CD4-positive, CD25-positive, alpha-beta regulatory T cell (primary cell): ENCODE results near the gene PCED1A. TPM values are rescaled to one million over a fixed set of nuclear protein-coding genes. Genes with fewer than 3 reads are reported as not detected.
A peak's percentile ranks its signal among the peaks of the same experiment; 100 is the strongest.

ENCODE experiments used
- ATAC-seq, 2 donors: fragments of 150-1000 bp; cut with Tn5 transposase; one replicate each; pipeline ENCODE4 v1.10.0; 2021; ENCODE audit warnings: low read depth in 2 of 2, moderate number of reproducible peaks in 2 of 2, moderate library complexity in 1 of 2
- DNase-seq, 3 donors: peaks; one replicate each; pipeline versions ENCODE4 v3.0.0 to v3.0.0-alpha.2; 2012 to 2022; ENCODE audit warnings: mixed read lengths in 1 of 3
- H3K27ac ChIP-seq: one replicate; pipeline ENCODE4 v1.7.0; 2013; ENCODE audit warnings: mild to moderate bottlenecking, low read length; ENCODE audit not compliant: insufficient read depth, poor library complexity, severe bottlenecking
- H3K27me3 ChIP-seq: one replicate; pipeline ENCODE4 v1.7.0; 2013; ENCODE audit warnings: low read length; ENCODE audit not compliant: control insufficient read depth, insufficient read depth
- H3K36me3 ChIP-seq: one replicate; pipeline ENCODE4 v1.7.0; 2013; ENCODE audit warnings: mild to moderate bottlenecking, low read length, moderate library complexity; ENCODE audit not compliant: control insufficient read depth, insufficient read depth
- H3K4me1 ChIP-seq: 2 replicates; pipeline ENCODE4 v1.7.0; 2013; ENCODE audit warnings: mild to moderate bottlenecking, low read length; ENCODE audit not compliant: insufficient read depth, control insufficient read depth, poor library complexity, severe bottlenecking
- H3K4me3 ChIP-seq: one replicate; pipeline ENCODE4 v1.7.0; 2013; ENCODE audit warnings: low read depth, mild to moderate bottlenecking, low read length, moderate library complexity
- H3K9me3 ChIP-seq, 2 experiments: 1 replicate in 1 of 2; 2 replicates in 1 of 2; pipeline ENCODE4 v1.7.0; 2013; ENCODE audit warnings: low read length in 2 of 2, mild to moderate bottlenecking in 1 of 2, moderate library complexity in 1 of 2; ENCODE audit not compliant: control insufficient read depth in 2 of 2
- H3K27ac Mint-ChIP-seq, 3 donors: one replicate each; pipeline ENCODE4 v1.8.0; 2020 to 2022; ENCODE audit warnings: mild to moderate bottlenecking in 3 of 3, mixed read lengths in 3 of 3, moderate library complexity in 2 of 3
- H3K27me3 Mint-ChIP-seq: one replicate; pipeline ENCODE4 v1.8.0; 2022; ENCODE audit warnings: mild to moderate bottlenecking, mixed read lengths
- H3K36me3 Mint-ChIP-seq: one replicate; pipeline ENCODE4 v1.8.0; 2020; ENCODE audit warnings: mixed read lengths
- H3K4me1 Mint-ChIP-seq, 4 donors: one replicate each; pipeline ENCODE4 v1.8.0; 2020 to 2022; ENCODE audit warnings: mixed read lengths in 4 of 4, mild to moderate bottlenecking in 1 of 4
- H3K4me3 Mint-ChIP-seq, 4 donors: one replicate each; pipeline ENCODE4 v1.8.0; 2020 to 2022; ENCODE audit warnings: mild to moderate bottlenecking in 4 of 4, mixed read lengths in 4 of 4, moderate library complexity in 3 of 4
- H3K9me3 Mint-ChIP-seq, 7 donors: one replicate each; pipeline ENCODE4 v1.8.0; 2020 to 2022; ENCODE audit warnings: mixed read lengths in 7 of 7, mild to moderate bottlenecking in 3 of 7, moderate library complexity in 2 of 7
- polyA plus RNA-seq, 4 donors: library from polyadenylated mRNA; unstranded; fragments of 300-500 nt; fragmentation: Illumina TruSeq; gene quantifications; one replicate each; pipeline ENCODE4 v1.2.3, GENCODE V29; 2021
- total RNA-seq: library from RNA; stranded (reverse); gene quantifications from one replicate; pipeline ENCODE4 v1.2.3, GENCODE V29; 2022

The PCED1A gene
- total and polyA plus RNA-seq, 5 donors from 2014 or later: 17.8 to 47.2 (median 19.8) TPM

- no peak for ATAC-seq
Observed at GRCh38 chr20:2820896-2821869, 19.3 kb downstream of the PCED1A start.

GRCh38 chr20:2820084-2820895 lies 20.2 kb downstream of the PCED1A start:
- peaks cover 36% of the 10 kb centered on the region for H3K27me3 Mint-ChIP-seq
- Histone ChIP-seq H3K27me3 (peaks cover 11% of the 10 kb centered on the region), H3K4me1 (peaks cover 14% of the 10 kb centered on the region), H3K4me3 (no peak overlapping the region), H3K36me3 (no peaks in the 10 kb centered on the region), H3K9me3 (no peaks in the 10 kb centered on the region), H3K27ac (no peak overlapping the region)
- ATAC-seq (no peak), DNase-seq (no peak)
- H3K27ac Mint-ChIP-seq: peak overlapping the region in 1 of 3 donors; percentile 26
- H3K9me3 Mint-ChIP-seq: peaks cover 0 to 3% (median 0%) of the 10 kb centered on the region in 7 donors
- peak overlapping the region in 3 of 4 donors; percentile 13 to 40 (median 24) for H3K4me3 Mint-ChIP-seq
- H3K4me1 Mint-ChIP-seq: peaks cover 4 to 14% (median 8%) of the 10 kb centered on the region in 4 donors
- no peaks in the 10 kb centered on the region for H3K36me3 Mint-ChIP-seq

More at GRCh38 chr20:2820896-2821869, 19.3 kb downstream of the PCED1A start:
- no peaks in the 10 kb centered on the region for H3K9me3 ChIP-seq
- no peak overlapping the region for H3K27ac ChIP-seq
- H3K9me3 Mint-ChIP-seq: peaks cover 0 to 3% (median 0%) of the 10 kb centered on the region in 7 donors
- peak overlapping the region in 3 of 4 donors; percentile 62 to 75 (median 68) for H3K4me3 Mint-ChIP-seq
- peaks cover 42% of the 10 kb centered on the region for H3K27me3 Mint-ChIP-seq
- H3K36me3 ChIP-seq: no peaks in the 10 kb centered on the region
- H3K4me1 ChIP-seq: peaks cover 20% of the 10 kb centered on the region
- H3K36me3 Mint-ChIP-seq: no peaks in the 10 kb centered on the region
- no peak for DNase-seq
- H3K27me3 ChIP-seq: peaks cover 11% of the 10 kb centered on the region
- H3K4me1 Mint-ChIP-seq: peaks cover 8 to 19% (median 14%) of the 10 kb centered on the region in 4 donors
- no peak overlapping the region for H3K4me3 ChIP-seq
- H3K27ac Mint-ChIP-seq: no peak overlapping the region

- peaks cover 53% of the 10 kb centered on the region for H3K27me3 Mint-ChIP-seq
- Histone ChIP-seq H3K4me3 (no peak overlapping the region), H3K36me3 (no peaks in the 10 kb centered on the region), H3K27me3 (peaks cover 11% of the 10 kb centered on the region), H3K4me1 (peaks cover 14% of the 10 kb centered on the region), H3K9me3 (no peaks in the 10 kb centered on the region), H3K27ac (no peak overlapping the region)
- peaks cover 0 to 6% (median 0%) of the 10 kb centered on the region in 7 donors for H3K9me3 Mint-ChIP-seq
- DNase-seq: no peak
- no peak for ATAC-seq
- H3K4me1 Mint-ChIP-seq: peaks cover 4 to 14% (median 8%) of the 10 kb centered on the region in 4 donors
- no peak overlapping the region for H3K27ac Mint-ChIP-seq
- H3K36me3 Mint-ChIP-seq: no peaks in the 10 kb centered on the region
- H3K4me3 Mint-ChIP-seq: no peak overlapping the region
Observed at GRCh38 chr20:2817891-2818595, 22.4 kb downstream of the PCED1A start.

- peaks cover 0 to 8% (median 1%) of the 10 kb centered on the region in 7 donors for H3K9me3 Mint-ChIP-seq
- DNase-seq (no peak), ATAC-seq (no peak)
- H3K27ac Mint-ChIP-seq: no peak overlapping the region
- H3K36me3 Mint-ChIP-seq: no peaks in the 10 kb centered on the region
- H3K27me3 Mint-ChIP-seq: peaks cover 55% of the 10 kb centered on the region
- Histone ChIP-seq H3K4me1 (peaks cover 14% of the 10 kb centered on the region), H3K36me3 (no peaks in the 10 kb centered on the region), H3K27ac (no peak overlapping the region), H3K4me3 (no peak overlapping the region), H3K9me3 (peaks cover 0 to 2% of the 10 kb centered on the region in 2 experiments), H3K27me3 (peaks cover 11% of the 10 kb centered on the region)
- peaks cover 4 to 14% (median 8%) of the 10 kb centered on the region in 4 donors for H3K4me1 Mint-ChIP-seq
- no peak overlapping the region for H3K4me3 Mint-ChIP-seq
Observed at GRCh38 chr20:2817341-2817726, 23.1 kb downstream of the PCED1A start.

- ATAC-seq (no peak), DNase-seq (no peak)
- H3K4me1 Mint-ChIP-seq: peaks cover 0 to 12% (median 6%) of the 10 kb centered on the region in 4 donors
- no peaks in the 10 kb centered on the region for H3K36me3 Mint-ChIP-seq
- H3K4me3 Mint-ChIP-seq: no peak overlapping the region
- H3K27me3 ChIP-seq: peaks cover 15% of the 10 kb centered on the region
- H3K4me3 ChIP-seq: no peak overlapping the region
- H3K9me3 ChIP-seq: peaks cover 0 to 8% of the 10 kb centered on the region in 2 experiments
- H3K36me3 ChIP-seq: no peaks in the 10 kb centered on the region
- peaks cover 56% of the 10 kb centered on the region for H3K27me3 Mint-ChIP-seq
- H3K27ac Mint-ChIP-seq: no peak overlapping the region
- H3K4me1 ChIP-seq: peaks cover 8% of the 10 kb centered on the region
- no peak overlapping the region for H3K27ac ChIP-seq
- peaks cover 0 to 10% (median 2%) of the 10 kb centered on the region in 7 donors for H3K9me3 Mint-ChIP-seq
Observed at GRCh38 chr20:2816583-2817340, 23.7 kb downstream of the PCED1A start.

- ATAC-seq (no peak), DNase-seq (no peak)
- H3K27me3 Mint-ChIP-seq: peaks cover 60% of the 10 kb centered on the region
- peak within 1 kb of the TSS in 1 of 4 donors; percentile 13 for H3K4me3 Mint-ChIP-seq
- H3K9me3 Mint-ChIP-seq: peaks cover 0 to 10% (median 2%) of the 10 kb centered on the region in 7 donors
- Histone ChIP-seq H3K27ac (no peak within 1 kb of the TSS), H3K4me1 (peaks cover 3% of the 10 kb centered on the region), H3K9me3 (peaks cover 0 to 9% of the 10 kb centered on the region in 2 experiments), H3K36me3 (no peaks in the 10 kb centered on the region), H3K27me3 (peaks cover 13% of the 10 kb centered on the region), H3K4me3 (no peak within 1 kb of the TSS)
- H3K27ac Mint-ChIP-seq: peak within 1 kb of the TSS in 2 of 3 donors; percentile 26 to 54
- H3K4me1 Mint-ChIP-seq: peaks cover 0 to 9% (median 4%) of the 10 kb centered on the region in 4 donors
- H3K36me3 Mint-ChIP-seq: no peaks in the 10 kb centered on the region
Observed at GRCh38 chr20:2816030-2816582, 24.3 kb downstream of the PCED1A start, which contains the start of gene TMEM239. TMEM239 (plus strand) TSS chr20:2816364; CDS start chr20:2816555, 191 bp downstream.
